ENCODE results near the gene TMSB15C.
A peak's percentile ranks its signal among the peaks of the same experiment; 100 is the strongest.
"Not testable (repeated sequence)": the region's sequence is repeated elsewhere in the genome, so short reads cannot be mapped to it uniquely, and the experiment has no call there.

TMSB15C gene

GRCh38 chrX:104075778-104076445 is at the start of gene TMSB15C:
TSS of gene TMSB15C (minus strand) at chrX:104076236.
- not testable (repeated sequence) for DNase-seq

GRCh38 chrX:104122829-104123228 is 46.8 kb upstream of the TMSB15C start:
- no peak for DNase-seq

GRCh38 chrX:104118765-104119164 is 42.7 kb upstream of the TMSB15C start:
- DNase-seq, result no peak

- DNase-seq, result no peak
These were observed 41.7 kb upstream of the TMSB15C start for GRCh38 chrX:104117759-104118158.

- peak; percentile 56 for DNase-seq
These were observed 37.4 kb upstream of the TMSB15C start for GRCh38 chrX:104113222-104113965.

GRCh38 chrX:104112326-104112951 is 36.4 kb upstream of the TMSB15C start, which contains the start of gene ZCCHC18:
TSS of gene ZCCHC18 (plus strand) at chrX:104112523. CDS start at chrX:104114112, 1,589 bp downstream.
- DNase-seq, result peak; percentile 29

- DNase-seq, result not testable (repeated sequence)
These were observed 34.6 kb upstream of the TMSB15C start for GRCh38 chrX:104110491-104111240.

- DNase-seq, result no peak
These were observed 32.9 kb upstream of the TMSB15C start for GRCh38 chrX:104108955-104109354.

- DNase-seq, result no peak
These were observed 29.6 kb upstream of the TMSB15C start for GRCh38 chrX:104105330-104106262.

GRCh38 chrX:104104676-104105075 is 28.6 kb upstream of the TMSB15C start:
- DNase-seq, result no peak

- no peak for DNase-seq
These were observed 22.9 kb upstream of the TMSB15C start for GRCh38 chrX:104098919-104099318.

GRCh38 chrX:104098151-104098808 is 22.2 kb upstream of the TMSB15C start:
- peak; percentile 60 for DNase-seq

- DNase-seq, result no peak
These were observed 9.9 kb upstream of the TMSB15C start for GRCh38 chrX:104085919-104086318.

- DNase-seq, result no peak
These were observed 9.4 kb upstream of the TMSB15C start for GRCh38 chrX:104085477-104085876.

GRCh38 chrX:104084534-104085277 is 8.7 kb upstream of the TMSB15C start:
- no peak for DNase-seq

- no peak for DNase-seq
These were observed 8.0 kb upstream of the TMSB15C start for GRCh38 chrX:104084063-104084462.

GRCh38 chrX:104077854-104078253 is 1.8 kb upstream of the TMSB15C start:
- DNase-seq, result not testable (repeated sequence)

GRCh38 chrX:104062636-104063035 is 13.4 kb downstream of the TMSB15C start:
- not testable (repeated sequence) for DNase-seq

- DNase-seq, result not testable (repeated sequence)
These were observed 21.1 kb downstream of the TMSB15C start for GRCh38 chrX:104054956-104055355.

- DNase-seq, result no peak
These were observed 28.9 kb downstream of the TMSB15C start for GRCh38 chrX:104047171-104047570.

- DNase-seq, result no peak
These were observed 30.4 kb downstream of the TMSB15C start for GRCh38 chrX:104045642-104046041.
